Left colon (tissue), 2 donors: ENCODE results near the gene SLC12A7. TPM values are rescaled to one million over a fixed set of nuclear protein-coding genes. Genes with fewer than 3 reads are reported as not detected.
A peak's percentile ranks its signal among the peaks of the same experiment; 100 is the strongest.
"Not testable (repeated sequence)": the region's sequence is repeated elsewhere in the genome, so short reads cannot be mapped to it uniquely, and the experiment has no call there.

ENCODE experiments used
- ATAC-seq: fragments of 200-7000 bp; cut with Tn5 transposase; one replicate; pipeline ENCODE4 v1.9.1; 2020; ENCODE audit warnings: mild to moderate bottlenecking, moderate library complexity
- DNase-seq, 2 donors: peaks; one replicate each; pipeline ENCODE4 v3.0.0-alpha.2; 2020
- intact Hi-C, 2 donors: fragments of 100-400 bp; cut with DNase I in 1 of 2; cut with micrococcal nuclease in 1 of 2; formaldehyde crosslinking; loops; one replicate each; pipeline versions ENCODE4 v1.11.2 to v1.14.0; 2022; cut with DNase I, micrococcal nuclease
- total RNA-seq, 2 donors: library from RNA; stranded (reverse); fragmentation: NEBNext Ultra II Directional; extraction: Animal tissue kit (Norgen Biotek cat#: 25700); gene quantifications; one replicate each; pipeline ENCODE4 v1.2.1, GENCODE V29; 2021
- donor health status: DM: no; HTN: no; CAD: no.
- donor health status: DM: yes; HTN: yes; CAD: no.

SLC12A7 gene
- total RNA-seq, 2 donors from 2014 or later: 70.4 to 88.3 TPM

GRCh38 chr5:1130218-1130946 lies 18.5 kb upstream of the SLC12A7 start:
- DNase-seq (peak; percentile 82 to 92), ATAC-seq (peak; percentile 80)
- intact Hi-C loops: no loop called here

- intact Hi-C loops: no loop called here
- DNase-seq (peak; percentile 73 to 87), ATAC-seq (peak; percentile 64)
Observed at GRCh38 chr5:1129711-1130055, 17.8 kb upstream of the SLC12A7 start.

GRCh38 chr5:1128977-1129710 lies 17.3 kb upstream of the SLC12A7 start:
- ATAC-seq (peak; percentile 1), DNase-seq (no peak)
- intact Hi-C loops: no loop called here

DNA sequence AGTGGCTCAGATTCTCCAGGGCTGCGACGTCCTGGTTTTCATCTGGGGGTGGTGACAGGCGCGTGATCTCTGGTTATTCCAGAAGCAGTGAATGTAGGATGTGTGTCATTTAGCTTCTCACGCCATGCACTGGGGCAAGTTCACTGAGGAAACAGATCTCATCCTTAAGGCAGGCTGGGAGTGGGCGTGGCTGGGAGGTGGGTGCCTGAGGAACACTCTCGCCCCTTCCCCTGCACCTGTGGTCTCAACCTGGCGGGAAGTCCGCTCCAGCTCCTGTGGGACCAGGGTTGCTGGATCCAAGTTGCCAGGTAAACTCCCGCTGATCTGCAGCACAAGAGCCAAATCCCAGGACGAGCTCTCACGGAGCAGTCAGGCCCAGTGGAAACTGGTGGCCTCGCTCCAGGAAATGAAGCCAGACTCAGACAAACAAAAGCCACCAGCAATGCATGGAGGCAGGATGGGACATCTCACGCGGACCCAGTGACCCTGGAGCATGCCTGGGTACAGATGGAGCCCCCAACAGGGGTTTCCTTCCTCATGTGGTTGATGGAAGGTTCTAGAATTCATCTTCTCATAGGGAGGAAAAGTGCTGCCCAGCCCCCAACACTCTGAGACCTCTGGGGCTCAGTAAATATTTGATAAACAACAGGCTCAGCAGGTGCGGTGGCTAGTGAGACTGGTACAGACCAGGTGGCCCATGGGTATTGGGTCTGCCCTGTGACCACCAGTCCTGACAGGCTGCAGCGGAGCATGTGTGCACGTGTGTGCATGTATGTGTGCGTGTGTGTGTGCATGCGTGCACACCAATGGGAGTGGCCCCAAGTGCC lies 16.3 kb upstream of the SLC12A7 start:
- ATAC-seq: no peak
- intact Hi-C loops: no loop called here

DNA sequence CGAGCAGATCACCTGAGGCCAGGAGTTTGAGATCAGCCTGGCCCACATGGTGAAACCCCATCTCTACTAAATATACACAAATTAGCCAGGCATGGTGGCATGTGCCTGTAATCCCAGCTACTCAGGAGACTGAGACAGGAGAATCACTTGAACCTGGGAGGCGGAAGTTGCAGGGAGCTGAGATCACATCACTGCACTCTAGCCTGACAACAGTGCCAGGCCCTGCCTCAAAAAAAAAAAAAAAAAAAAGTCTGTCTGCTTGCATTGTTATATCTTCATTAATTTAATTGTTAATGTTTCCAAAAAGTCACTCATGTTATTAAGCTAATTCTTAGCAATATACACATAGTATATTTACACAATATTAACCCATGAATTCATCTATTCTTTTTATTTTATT lies 13.8 kb upstream of the SLC12A7 start:
- intact Hi-C loops, ATAC-seq, DNase-seq: not testable (repeated sequence)

More for the DNA sequence above, 16.3 kb upstream of the SLC12A7 start:
- DNase-seq: peak; percentile 62 to 68

DNA sequence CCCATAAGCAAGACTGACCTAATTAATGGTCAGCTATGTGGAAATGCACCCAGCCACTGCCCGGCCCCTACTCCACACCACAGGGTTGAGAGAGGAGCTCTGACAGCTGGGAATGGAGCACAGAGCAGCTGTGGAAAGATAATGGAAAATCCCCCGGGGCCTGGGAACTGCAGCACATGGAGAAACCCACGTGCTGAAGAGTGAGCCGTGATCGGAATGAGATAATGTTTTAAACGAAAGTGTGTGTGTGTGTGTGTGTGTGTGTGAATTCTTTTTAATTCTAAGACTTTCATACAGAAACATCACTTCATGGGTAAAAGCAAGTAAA lies 13.1 kb upstream of the SLC12A7 start:
- ATAC-seq (no peak), DNase-seq (no peak)
- intact Hi-C loops: no loop called here

DNA sequence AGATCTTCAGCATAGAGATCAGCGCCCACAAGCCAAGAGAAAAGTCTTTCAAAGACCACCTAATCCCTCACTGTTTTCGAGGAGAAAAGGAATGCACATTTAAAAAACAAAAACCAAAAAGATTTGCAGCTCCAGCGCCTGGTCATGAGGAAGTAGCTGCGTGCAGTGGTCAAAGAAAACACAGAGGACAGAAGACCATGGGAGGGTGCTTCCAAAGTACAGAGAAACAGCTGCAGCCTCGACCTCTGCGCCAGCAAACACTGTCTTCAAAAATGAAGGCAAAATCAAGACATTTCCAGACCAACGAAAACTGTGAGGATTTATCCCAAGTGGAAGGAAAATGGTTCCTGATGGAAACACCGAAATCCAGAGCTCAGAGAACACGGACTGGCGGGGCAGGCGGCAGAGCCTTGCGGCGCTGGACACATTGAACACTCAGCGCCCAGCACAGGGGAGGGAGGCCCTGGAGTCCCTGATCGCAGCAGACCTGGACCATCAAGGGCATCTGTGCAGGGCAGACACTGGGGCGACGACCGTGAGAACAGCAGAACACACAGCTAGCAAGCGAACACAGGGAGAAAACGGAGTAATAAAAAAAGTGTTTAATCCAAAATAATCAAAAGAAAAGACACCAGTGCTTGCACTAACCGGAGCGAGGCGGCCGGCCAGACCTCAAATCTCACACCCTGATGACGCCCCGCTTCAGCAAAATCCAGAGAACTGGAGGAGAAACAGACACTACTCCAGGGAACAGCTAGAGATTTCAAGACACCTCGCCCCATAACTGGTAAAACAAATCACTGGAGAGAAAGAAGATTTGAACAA lies 12.6 kb upstream of the SLC12A7 start:
- intact Hi-C loops: no loop called here
- ATAC-seq: no peak
- DNase-seq: no peak

DNA sequence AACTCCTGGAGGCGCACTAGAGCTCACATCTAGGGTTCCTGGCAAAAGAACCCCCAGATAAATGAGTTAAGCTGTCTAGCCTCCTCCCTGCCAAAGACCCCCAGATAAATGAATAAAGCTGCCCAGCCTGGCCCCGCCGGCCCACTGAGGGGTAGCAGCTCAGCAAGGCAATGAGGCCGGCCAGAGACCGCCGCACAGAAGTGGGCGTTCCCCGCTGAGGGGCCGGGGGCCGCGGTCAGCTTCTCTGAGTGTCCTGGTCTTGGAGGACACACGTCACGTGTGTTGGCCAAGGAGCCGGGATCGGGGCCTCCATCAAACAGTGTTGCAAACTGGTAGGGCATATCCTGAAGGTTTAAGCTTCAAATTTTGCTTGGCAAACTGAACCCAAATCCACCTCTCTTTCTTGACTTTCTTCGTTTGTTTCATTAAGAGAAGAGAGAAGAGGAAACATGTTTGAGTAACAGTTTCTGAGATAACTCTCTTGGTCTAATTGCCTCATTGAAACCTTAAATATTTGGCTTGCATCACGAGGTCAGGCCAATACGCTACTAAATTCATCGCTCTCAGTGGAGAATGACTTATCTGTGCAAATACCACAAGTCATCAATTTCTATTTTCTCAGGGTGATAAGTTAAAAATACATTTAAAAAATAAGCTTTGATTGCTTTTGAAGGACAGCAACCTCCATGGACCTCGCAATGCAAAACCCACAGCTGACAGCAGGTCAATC lies 11.7 kb upstream of the SLC12A7 start:
- intact Hi-C loops: no loop called here
- ATAC-seq (no peak), DNase-seq (no peak)

DNA sequence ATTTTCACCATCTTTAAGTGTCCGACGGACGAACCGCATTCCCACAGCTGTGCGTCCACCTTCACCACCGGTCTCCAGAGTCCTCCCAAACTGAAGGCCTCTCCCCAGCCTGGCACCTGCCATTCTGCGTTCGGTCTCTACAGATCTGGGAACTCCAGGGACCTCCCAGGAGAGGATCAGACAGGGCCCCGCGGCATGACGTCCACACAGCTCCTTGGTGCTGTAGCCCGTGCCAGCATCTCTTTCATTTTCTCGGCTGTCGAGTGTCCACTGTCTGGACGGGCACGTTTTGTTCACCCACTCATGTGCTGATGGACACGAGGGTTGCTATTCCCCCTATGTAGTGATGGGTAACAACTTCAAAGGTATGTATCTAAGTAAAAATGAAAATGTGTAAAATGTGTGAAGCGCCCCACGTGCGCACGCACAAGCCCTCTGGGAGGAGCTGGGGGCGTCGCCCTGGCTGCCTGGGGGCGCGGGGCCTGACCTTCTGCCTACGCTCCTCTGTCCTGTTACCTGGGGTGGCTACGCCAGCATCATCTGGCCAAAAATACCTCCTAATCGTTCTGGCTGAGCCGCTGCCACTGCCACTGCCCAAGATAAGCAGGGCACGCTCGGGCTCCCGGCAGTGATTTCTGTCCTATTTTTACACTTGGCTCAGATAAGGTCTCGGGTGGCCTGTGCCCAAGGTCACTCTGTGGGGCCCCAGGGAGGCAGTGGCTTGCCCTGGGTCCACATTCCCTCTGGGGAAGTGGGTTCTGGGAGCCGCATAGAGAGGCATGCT lies 10.8 kb upstream of the SLC12A7 start:
- ATAC-seq (no peak), DNase-seq (no peak)
- intact Hi-C loops: no loop called here

DNA sequence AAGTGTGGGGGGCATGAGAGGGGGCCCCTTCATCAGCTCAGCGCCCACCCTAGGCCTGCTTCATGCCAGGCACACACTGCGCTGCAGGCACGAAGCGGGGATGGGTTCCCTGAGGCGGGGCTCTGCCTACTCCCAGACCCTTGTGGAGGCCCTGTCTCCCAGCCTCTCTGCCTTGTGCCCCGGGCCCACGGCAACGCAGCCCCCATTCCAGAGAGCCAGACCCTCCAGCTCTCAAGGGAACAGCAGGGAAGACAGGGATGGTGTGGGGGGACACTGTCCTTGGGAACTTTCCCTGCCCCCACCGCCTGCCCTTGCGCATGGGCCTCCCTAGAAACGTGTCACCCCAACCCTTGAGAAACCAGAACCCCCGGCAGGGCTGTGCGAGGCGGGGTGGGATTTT lies 10.0 kb upstream of the SLC12A7 start:
- ATAC-seq (no peak), DNase-seq (no peak)
- intact Hi-C loops: no loop called here

GRCh38 chr5:1121044-1121443 lies 9.2 kb upstream of the SLC12A7 start:
- ATAC-seq (no peak), DNase-seq (no peak)
- intact Hi-C loops: no loop called here

DNA sequence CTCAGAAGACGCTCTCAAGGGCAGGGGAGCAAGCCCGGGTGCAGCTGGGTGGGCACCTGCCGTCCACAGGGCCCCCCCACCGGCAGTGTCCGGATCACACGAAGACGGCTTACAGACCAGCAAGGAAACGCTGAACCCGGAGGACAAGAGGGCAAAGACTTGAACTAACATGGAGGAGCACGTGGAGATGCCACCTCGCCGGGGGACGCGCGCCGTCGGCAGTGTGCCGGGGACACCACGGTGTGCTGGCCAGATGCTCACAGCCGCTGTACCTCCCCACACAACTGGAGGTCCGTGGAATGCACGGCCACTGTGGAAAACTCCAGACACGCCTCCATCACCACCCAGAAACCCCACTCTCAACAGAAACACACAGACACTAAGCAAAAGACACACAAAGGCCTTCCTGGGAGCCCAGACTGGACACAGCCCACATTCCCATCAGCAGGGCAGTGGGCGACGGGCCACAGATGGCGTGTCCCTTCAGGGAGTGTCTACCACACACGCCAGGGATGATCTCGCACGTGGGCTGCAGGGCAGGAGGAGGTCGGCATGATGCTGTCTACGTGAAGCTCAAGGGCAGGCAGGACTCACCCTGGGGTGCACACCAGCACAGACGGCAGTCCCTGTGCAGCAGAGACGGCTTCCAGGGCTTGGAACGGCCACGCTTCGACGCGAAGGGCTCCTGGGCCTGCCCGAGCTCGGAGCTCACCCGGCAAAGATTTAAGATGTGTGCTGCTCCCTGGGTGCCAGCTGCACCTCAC lies 8.6 kb upstream of the SLC12A7 start:
- no peak for DNase-seq
- intact Hi-C loops: no loop called here
- ATAC-seq: no peak

DNA sequence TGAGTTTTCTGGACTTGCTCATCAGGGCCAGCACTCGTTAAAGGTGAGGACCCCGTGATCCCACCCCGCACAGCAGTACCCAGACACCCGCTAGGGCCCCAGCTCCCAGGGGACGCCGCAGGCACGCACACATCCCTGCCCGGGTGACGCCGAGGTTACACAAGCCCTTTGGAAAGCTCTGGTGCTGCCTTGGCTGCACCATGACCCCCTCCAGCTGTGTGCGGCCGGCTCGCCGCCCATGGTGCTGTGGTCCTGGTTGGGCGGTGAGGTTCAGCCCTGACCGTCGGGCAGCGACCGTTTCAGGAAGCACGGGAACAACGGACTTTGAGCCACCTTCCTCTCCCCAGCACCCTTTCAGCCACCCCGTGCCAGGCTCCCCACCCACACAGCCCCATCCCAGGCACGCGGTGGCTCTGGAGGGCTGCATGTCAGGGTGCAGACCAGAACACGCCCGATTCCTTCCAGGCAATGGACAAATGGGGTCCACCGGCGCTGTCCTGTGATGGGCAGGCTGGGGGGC lies 7.5 kb upstream of the SLC12A7 start:
- DNase-seq: peak; percentile 74 to 81
- ATAC-seq: peak; percentile 91
- intact Hi-C loops: no loop called here

DNA sequence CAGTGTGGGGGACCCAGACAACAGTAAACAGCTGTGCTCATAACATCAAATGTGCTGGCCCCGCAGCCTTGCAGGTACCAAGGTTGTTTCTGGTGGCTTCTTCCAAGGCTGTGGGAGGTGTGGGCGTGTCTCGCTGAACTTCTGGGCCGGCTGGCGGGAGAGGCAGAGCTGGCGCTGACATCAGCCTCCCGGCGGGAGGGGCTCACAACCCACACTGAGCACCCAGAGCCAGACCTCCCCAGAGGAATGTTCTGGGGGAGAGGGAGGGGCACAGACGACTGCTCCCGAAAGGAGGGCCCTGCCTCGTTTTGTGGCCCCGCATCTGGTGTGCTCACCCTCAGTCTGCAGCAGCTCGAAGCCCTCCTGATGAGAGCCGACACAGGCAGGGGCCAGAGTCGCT lies 6.9 kb upstream of the SLC12A7 start:
- peak; percentile 82 to 83 for DNase-seq
- ATAC-seq: peak; percentile 81
- intact Hi-C loops: no loop called here

DNA sequence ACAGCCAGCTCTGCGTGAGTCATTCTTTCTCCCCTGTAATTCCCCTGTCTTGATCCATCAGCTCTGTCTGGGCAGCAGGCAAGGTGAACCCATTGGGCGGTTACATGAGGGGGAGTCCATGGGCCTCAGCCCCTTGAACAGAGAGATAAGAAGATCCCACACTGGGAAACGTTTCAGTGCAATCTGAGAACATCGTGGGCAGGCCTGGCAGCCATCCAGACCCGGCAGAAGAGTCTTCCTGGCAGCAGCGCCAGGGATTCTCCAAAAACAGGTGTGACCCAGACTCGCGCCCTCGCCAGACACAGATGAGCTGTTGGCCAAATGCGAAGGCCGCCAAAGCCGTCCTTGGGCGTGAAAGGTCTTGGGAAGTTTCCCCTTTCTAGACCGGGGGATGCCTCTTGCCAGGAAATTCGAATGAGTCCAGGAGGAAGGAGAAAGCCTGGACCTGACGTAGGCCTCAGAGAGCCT lies 6.4 kb upstream of the SLC12A7 start:
- DNase-seq: no peak
- intact Hi-C loops: no loop called here
- ATAC-seq: no peak

DNA sequence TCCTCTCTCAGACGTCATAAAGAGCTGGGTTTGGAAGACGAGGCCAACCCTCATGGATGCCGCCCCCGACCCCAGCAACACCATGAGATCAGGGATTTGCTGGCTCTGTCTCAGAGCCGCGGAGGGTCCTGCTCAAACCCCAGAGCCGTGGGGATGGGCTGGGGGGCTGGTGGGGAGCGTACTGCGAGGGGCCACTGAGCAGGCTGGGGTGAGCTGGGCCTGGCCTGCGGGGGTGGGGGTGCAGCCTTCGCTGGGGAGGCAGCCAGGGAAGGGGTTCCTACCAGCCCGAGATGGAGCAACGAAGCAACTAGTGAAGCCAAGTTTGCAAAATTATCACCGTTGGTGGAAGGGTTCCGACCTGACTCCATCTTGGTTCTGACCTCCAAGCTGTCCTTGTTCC lies 5.1 kb upstream of the SLC12A7 start:
- ATAC-seq (no peak), DNase-seq (no peak)
- intact Hi-C loops: no loop called here
